CD4-positive, alpha-beta T cell (primary cell): Measurements from ENCODE around the gene KRT15. TPM values are rescaled to one million over a fixed set of nuclear protein-coding genes. Genes with fewer than 3 reads are reported as not detected.

Experiments
- ATAC-seq: fragments of 200-7000 bp; cut with Tn5 transposase; one replicate; pipeline ENCODE4 v1.10.0; 2022; ENCODE audit warnings: mild to moderate bottlenecking; ENCODE audit not compliant: poor library complexity
- CTCF ChIA-PET: fragments of 350-600 bp; sonication (Branson Sonifier 250); formaldehyde crosslinking; loops from one replicate; lab custom pipeline; 2021; ENCODE audit warnings: antibody characterized with exemption, inconsistent platforms; lab: Charles Lee
- POLR2A ChIA-PET: fragments of 350-600 bp; sonication (Branson Sonifier 250); formaldehyde crosslinking; loops from one replicate; lab custom pipeline; 2021; ENCODE audit warnings: antibody characterized with exemption, inconsistent platforms; lab: Charles Lee
- DNase-seq, 14 experiments: peaks; one replicate each; pipeline ENCODE4 v3.0.0-alpha.2; 2013 to 2020; ENCODE audit warnings: mixed read lengths in 2 of 14
- H3K27ac ChIP-seq, 2 donors: one replicate each; pipeline versions ENCODE4 v1.5.1 to v1.7.0; 2013; ENCODE audit warnings: low read length in 2 of 2, low read depth in 1 of 2, mild to moderate bottlenecking in 1 of 2
- H3K27me3 ChIP-seq, 2 experiments: 1 replicate in 1 of 2; 2 replicates in 1 of 2; pipeline versions ENCODE4 v1.6.1 to v1.7.0; 2013; ENCODE audit warnings: low read length in 2 of 2, control low read depth in 1 of 2, mild to moderate bottlenecking in 1 of 2, moderate library complexity in 1 of 2; ENCODE audit not compliant: insufficient read depth in 2 of 2, control insufficient read depth in 1 of 2
- H3K36me3 ChIP-seq: one replicate; pipeline ENCODE4 v1.6.1; 2013; ENCODE audit warnings: low read length, control low read depth; ENCODE audit not compliant: insufficient read depth
- H3K4me1 ChIP-seq: one replicate; pipeline ENCODE4 v1.6.1; 2013; ENCODE audit warnings: low read length, control low read depth; ENCODE audit not compliant: insufficient read depth
- H3K4me3 ChIP-seq: one replicate; pipeline ENCODE4 v1.5.1; 2013; ENCODE audit warnings: mild to moderate bottlenecking, low read length, moderate library complexity
- H3K9me3 ChIP-seq, 2 experiments: 1 replicate in 1 of 2; 2 replicates in 1 of 2; pipeline versions ENCODE4 v1.6.1 to v1.7.0; 2013; ENCODE audit warnings: low read length in 2 of 2, mild to moderate bottlenecking in 2 of 2, control low read depth in 1 of 2, moderate library complexity in 1 of 2; ENCODE audit not compliant: control insufficient read depth in 1 of 2, insufficient read depth in 1 of 2
- H3K27ac Mint-ChIP-seq: one replicate; pipeline ENCODE4 v1.8.0; 2020; ENCODE audit warnings: mixed read lengths
- H3K27me3 Mint-ChIP-seq: one replicate; pipeline ENCODE4 v1.8.0; 2021; ENCODE audit warnings: mixed read lengths
- H3K36me3 Mint-ChIP-seq: one replicate; pipeline ENCODE4 v1.8.0; 2021; ENCODE audit warnings: low read depth, mixed read lengths
- H3K4me1 Mint-ChIP-seq: one replicate; pipeline ENCODE4 v1.8.0; 2021; ENCODE audit warnings: low read depth, mixed read lengths
- H3K4me3 Mint-ChIP-seq: one replicate; pipeline ENCODE4 v1.8.0; 2020; ENCODE audit warnings: mild to moderate bottlenecking, mixed read lengths
- H3K9me3 Mint-ChIP-seq: one replicate; pipeline ENCODE4 v1.8.0; 2020; ENCODE audit warnings: mixed read lengths
- CTCF ChIP-seq: fragments of 200-600 bp; IDR thresholded peaks from one replicate; pipeline ENCODE4 v1.8.0; 2022; ENCODE audit warnings: antibody characterized with exemption, mild to moderate bottlenecking
- intact Hi-C, 2 experiments: fragments of 100-400 bp; cut with DNase I in 1 of 2; cut with micrococcal nuclease in 1 of 2; formaldehyde crosslinking; loops; one replicate each; pipeline versions ENCODE4 v1.15.1 to v1.9.0; 2023 to 2025; cut with DNase I, micrococcal nuclease
- total RNA-seq, 174 experiments: library from RNA in 2 of 174; stranded (reverse) in 2 of 174; gene quantifications; one replicate each; pipeline ENCODE4 v1.2.3 and lab custom pipeline; 2021 to 2026

KRT15 gene
- total RNA-seq, 2 experiments from 2014 or later: not detected

GRCh38 chr17:41505809-41506767 lies 12.6 kb downstream of the KRT15 start:
- ATAC-seq (no peak), DNase-seq (no peak)
- H3K4me1 ChIP-seq: no peaks in the 10 kb centered on the region
- intact Hi-C loops: no loop called here
- H3K4me3 Mint-ChIP-seq: no peak overlapping the region
- H3K9me3 Mint-ChIP-seq: no peaks in the 10 kb centered on the region
- H3K9me3 ChIP-seq: no peaks in the 10 kb centered on the region
- CTCF ChIA-PET: no interaction called here
- TF ChIP-seq CTCF: no peak
- H3K36me3 ChIP-seq: no peaks in the 10 kb centered on the region
- H3K27ac ChIP-seq: no peak overlapping the region
- POLR2A ChIA-PET: no interaction called here
- H3K27me3 Mint-ChIP-seq: no peaks in the 10 kb centered on the region
- no peaks in the 10 kb centered on the region for H3K27me3 ChIP-seq
- H3K4me3 ChIP-seq: no peak overlapping the region
- no peak overlapping the region for H3K27ac Mint-ChIP-seq
- H3K36me3 Mint-ChIP-seq: no peaks in the 10 kb centered on the region
- H3K4me1 Mint-ChIP-seq: no peaks in the 10 kb centered on the region

GRCh38 chr17:41505007-41505808 lies 13.5 kb downstream of the KRT15 start, which contains the start of gene KRT13:
TSS of gene KRT13 (minus strand) at chr17:41505612. CDS start at chr17:41505550, 62 bp downstream.
- H3K27me3 ChIP-seq: no peaks in the 10 kb centered on the region
- no peak within 1 kb of the TSS for H3K4me3 ChIP-seq
- H3K36me3 ChIP-seq: no peaks in the 10 kb centered on the region
- H3K27me3 Mint-ChIP-seq: no peaks in the 10 kb centered on the region
- ATAC-seq: no peak
- H3K9me3 Mint-ChIP-seq: no peaks in the 10 kb centered on the region
- no peak within 1 kb of the TSS for H3K27ac ChIP-seq
- CTCF ChIA-PET: no interaction called here
- no peaks in the 10 kb centered on the region for H3K4me1 Mint-ChIP-seq
- no peak within 1 kb of the TSS for H3K4me3 Mint-ChIP-seq
- intact Hi-C loops: no loop called here
- no peak for DNase-seq
- no peak for TF ChIP-seq CTCF
- no peaks in the 10 kb centered on the region for H3K36me3 Mint-ChIP-seq
- POLR2A ChIA-PET: no interaction called here
- no peak within 1 kb of the TSS for H3K27ac Mint-ChIP-seq
- H3K4me1 ChIP-seq: no peaks in the 10 kb centered on the region
- H3K9me3 ChIP-seq: no peaks in the 10 kb centered on the region

- Mint-ChIP-seq H3K4me3 (no peak overlapping the region), H3K36me3 (no peaks in the 10 kb centered on the region), H3K4me1 (no peaks in the 10 kb centered on the region), H3K27ac (no peak overlapping the region), H3K27me3 (no peaks in the 10 kb centered on the region), H3K9me3 (no peaks in the 10 kb centered on the region)
- no peaks in the 10 kb centered on the region for H3K36me3 ChIP-seq
- intact Hi-C loops: no loop called here
- H3K9me3 ChIP-seq: no peaks in the 10 kb centered on the region
- no peak for TF ChIP-seq CTCF
- no peaks in the 10 kb centered on the region for H3K27me3 ChIP-seq
- ChIA-PET CTCF (no interaction called here), POLR2A (no interaction called here)
- DNase-seq: no peak
- H3K27ac ChIP-seq: no peak overlapping the region
- no peaks in the 10 kb centered on the region for H3K4me1 ChIP-seq
- ATAC-seq: no peak
- H3K4me3 ChIP-seq: no peak overlapping the region
Measured at GRCh38 chr17:41504246-41504977, 14.3 kb downstream of the KRT15 start.
